Naive thymus-derived CD8-positive, alpha-beta T cell (primary cell): ENCODE measurements around the gene TEX44. TPM values are rescaled to one million over a fixed set of nuclear protein-coding genes. Genes with fewer than 3 reads are reported as not detected.
"Not testable (repeated sequence)": the region's sequence is repeated elsewhere in the genome, so short reads cannot be mapped to it uniquely, and the experiment has no call there.

Experiments used
- ATAC-seq, 2 donors: fragments of 150-1000 bp; cut with Tn5 transposase in 1 of 2; sonication (Bioruptor Pico), chemical (Tn5 transposase) in 1 of 2; 1 replicate in 1 of 2; 2 replicates in 1 of 2; pipeline ENCODE4 v1.10.0; 2021; ENCODE audit warnings: mild to moderate bottlenecking in 2 of 2, moderate library complexity in 2 of 2
- POLR2A ChIA-PET: fragments of 350-600 bp; sonication (Branson Sonifier 250); formaldehyde crosslinking; loops from one replicate; lab custom pipeline; 2021; ENCODE audit warnings: antibody characterized with exemption; lab: Charles Lee
- DNase-seq, 10 donors: peaks; one replicate each; pipeline versions ENCODE4 v3.0.0 to v3.0.0-alpha.2; 2020 to 2022
- H3K27ac Mint-ChIP-seq, 10 donors: one replicate each; pipeline ENCODE4 v1.8.0; 2020 to 2022; ENCODE audit warnings: mild to moderate bottlenecking in 10 of 10, mixed read lengths in 10 of 10, moderate library complexity in 4 of 10, inconsistent platforms in 1 of 10
- H3K27me3 Mint-ChIP-seq, 5 donors: one replicate each; pipeline ENCODE4 v1.8.0; 2021 to 2022; ENCODE audit warnings: mixed read lengths in 5 of 5
- H3K36me3 Mint-ChIP-seq, 3 donors: one replicate each; pipeline ENCODE4 v1.8.0; 2020 to 2022; ENCODE audit warnings: mixed read lengths in 3 of 3, mild to moderate bottlenecking in 2 of 3, inconsistent platforms in 1 of 3
- H3K4me1 Mint-ChIP-seq, 4 donors: one replicate each; pipeline ENCODE4 v1.8.0; 2021 to 2022; ENCODE audit warnings: mixed read lengths in 4 of 4
- H3K4me3 Mint-ChIP-seq, 10 donors: one replicate each; pipeline ENCODE4 v1.8.0; 2020 to 2022; ENCODE audit warnings: mild to moderate bottlenecking in 10 of 10, mixed read lengths in 10 of 10, moderate library complexity in 6 of 10, inconsistent platforms in 1 of 10
- H3K9me3 Mint-ChIP-seq, 9 donors: one replicate each; pipeline ENCODE4 v1.8.0; 2020 to 2022; ENCODE audit warnings: mixed read lengths in 9 of 9, mild to moderate bottlenecking in 3 of 9, inconsistent platforms in 1 of 9, moderate library complexity in 1 of 9
- polyA plus RNA-seq, 3 donors: library from polyadenylated mRNA; unstranded; fragments of 300-500 nt; fragmentation: Illumina TruSeq; gene quantifications; one replicate each; pipeline ENCODE4 v1.2.3, GENCODE V29; 2021
- total RNA-seq, 8 experiments: library from RNA in 2 of 8; stranded (reverse) in 2 of 8; gene quantifications; one replicate each; pipeline ENCODE4 v1.2.3 and lab custom pipeline; 2021 to 2026

TEX44 gene
- total and polyA plus RNA-seq, 5 experiments from 2014 or later: not detected

GRCh38 chr2:231575612-231576256, 16.9 kb upstream of the TEX44 start:
- POLR2A ChIA-PET: no interaction called here
- H3K9me3 Mint-ChIP-seq: peaks cover 0 to 18% (median 0%) of the 10 kb centered on the region in 9 donors
- no peak overlapping the region for H3K27ac Mint-ChIP-seq
- ATAC-seq (no peak), DNase-seq (no peak)
- H3K27me3 Mint-ChIP-seq: peaks cover 5 to 15% (median 6%) of the 10 kb centered on the region in 5 donors
- H3K4me3 Mint-ChIP-seq: no peak overlapping the region
- H3K4me1 Mint-ChIP-seq: peaks cover 0 to 2% (median 0%) of the 10 kb centered on the region in 4 donors
- no peaks in the 10 kb centered on the region for H3K36me3 Mint-ChIP-seq

GRCh38 chr2:231576465-231576864, 16.2 kb upstream of the TEX44 start:
- DNase-seq: no peak
- Mint-ChIP-seq H3K9me3 (peaks cover 0 to 18% (median 0%) of the 10 kb centered on the region in 9 donors), H3K4me3 (no peak overlapping the region), H3K36me3 (peaks cover 0 to 1% (median 0%) of the 10 kb centered on the region in 3 donors), H3K4me1 (peaks cover 0 to 2% (median 0%) of the 10 kb centered on the region in 4 donors), H3K27ac (no peak overlapping the region), H3K27me3 (peaks cover 5 to 15% (median 6%) of the 10 kb centered on the region in 5 donors)
- POLR2A ChIA-PET: no interaction called here
- no peak for ATAC-seq

- Mint-ChIP-seq H3K27ac (peak overlapping the region in 1 of 10 donors; percentile 49), H3K9me3 (peaks cover 0 to 18% (median 0%) of the 10 kb centered on the region in 9 donors), H3K27me3 (peaks cover 5 to 15% (median 6%) of the 10 kb centered on the region in 5 donors)
- H3K4me1 Mint-ChIP-seq, ATAC-seq, H3K36me3 Mint-ChIP-seq, POLR2A ChIA-PET, H3K4me3 Mint-ChIP-seq, DNase-seq: not testable (repeated sequence)
Measured at GRCh38 chr2:231578655-231579054, 14.0 kb upstream of the TEX44 start.

GRCh38 chr2:231579560-231579959, 13.1 kb upstream of the TEX44 start:
- ATAC-seq: no peak
- peak overlapping the region in 1 of 10 donors; percentile 4 for H3K4me3 Mint-ChIP-seq
- POLR2A ChIA-PET: no interaction called here
- no peak for DNase-seq
- peaks cover 0 to 2% (median 0%) of the 10 kb centered on the region in 4 donors for H3K4me1 Mint-ChIP-seq
- H3K27me3 Mint-ChIP-seq: peaks cover 5 to 15% (median 6%) of the 10 kb centered on the region in 5 donors
- peaks cover 0 to 18% (median 0%) of the 10 kb centered on the region in 9 donors for H3K9me3 Mint-ChIP-seq
- H3K36me3 Mint-ChIP-seq: peaks cover 0 to 1% (median 0%) of the 10 kb centered on the region in 3 donors
- H3K27ac Mint-ChIP-seq: peak overlapping the region in 1 of 10 donors; percentile 32

- POLR2A ChIA-PET: no interaction called here
- peaks cover 0 to 2% (median 0%) of the 10 kb centered on the region in 4 donors for H3K4me1 Mint-ChIP-seq
- ATAC-seq: no peak
- H3K27me3 Mint-ChIP-seq: peaks cover 5 to 15% (median 6%) of the 10 kb centered on the region in 5 donors
- peak overlapping the region in 1 of 10 donors; percentile 50 for H3K27ac Mint-ChIP-seq
- H3K36me3 Mint-ChIP-seq: peaks cover 0 to 1% (median 0%) of the 10 kb centered on the region in 3 donors
- peaks cover 0 to 18% (median 0%) of the 10 kb centered on the region in 9 donors for H3K9me3 Mint-ChIP-seq
- no peak overlapping the region for H3K4me3 Mint-ChIP-seq
- DNase-seq: no peak
Measured at GRCh38 chr2:231581328-231581727, 11.3 kb upstream of the TEX44 start.

GRCh38 chr2:231583982-231584381, 8.7 kb upstream of the TEX44 start:
- H3K36me3 Mint-ChIP-seq: peaks cover 0 to 1% (median 0%) of the 10 kb centered on the region in 3 donors
- H3K9me3 Mint-ChIP-seq: peaks cover 0 to 11% (median 0%) of the 10 kb centered on the region in 9 donors
- no peaks in the 10 kb centered on the region for H3K4me1 Mint-ChIP-seq
- DNase-seq: no peak
- ATAC-seq: no peak
- H3K4me3 Mint-ChIP-seq: no peak overlapping the region
- H3K27me3 Mint-ChIP-seq: peaks cover 4 to 13% (median 5%) of the 10 kb centered on the region in 5 donors
- POLR2A ChIA-PET: no interaction called here
- H3K27ac Mint-ChIP-seq: no peak overlapping the region

- POLR2A ChIA-PET, H3K4me3 Mint-ChIP-seq, H3K27me3 Mint-ChIP-seq: not testable (repeated sequence)
Measured at GRCh38 chr2:231587744-231588143, 4.9 kb upstream of the TEX44 start.

GRCh38 chr2:231589656-231590055, 3.0 kb upstream of the TEX44 start:
- no peak overlapping the region for H3K4me3 Mint-ChIP-seq
- DNase-seq (no peak), ATAC-seq (no peak)
- H3K9me3 Mint-ChIP-seq: no peaks in the 10 kb centered on the region
- no peaks in the 10 kb centered on the region for H3K36me3 Mint-ChIP-seq
- no peak overlapping the region for H3K27ac Mint-ChIP-seq
- H3K4me1 Mint-ChIP-seq: no peaks in the 10 kb centered on the region
- POLR2A ChIA-PET: no interaction called here
- H3K27me3 Mint-ChIP-seq: no peaks in the 10 kb centered on the region

More at GRCh38 chr2:231587744-231588143, 4.9 kb upstream of the TEX44 start:
- peak overlapping the region in 1 of 10 donors; percentile 73 for H3K27ac Mint-ChIP-seq
- H3K9me3 Mint-ChIP-seq, H3K36me3 Mint-ChIP-seq, H3K4me1 Mint-ChIP-seq, DNase-seq, ATAC-seq: not testable (repeated sequence)

- Mint-ChIP-seq H3K4me3 (no peak overlapping the region), H3K9me3 (no peaks in the 10 kb centered on the region), H3K36me3 (no peaks in the 10 kb centered on the region), H3K27ac (no peak overlapping the region), H3K4me1 (no peaks in the 10 kb centered on the region), H3K27me3 (no peaks in the 10 kb centered on the region)
- POLR2A ChIA-PET: no interaction called here
- ATAC-seq (no peak), DNase-seq (no peak)
Measured at GRCh38 chr2:231590614-231591013, 2.0 kb upstream of the TEX44 start.

- Mint-ChIP-seq H3K36me3 (no peaks in the 10 kb centered on the region), H3K4me1 (no peaks in the 10 kb centered on the region), H3K9me3 (no peaks in the 10 kb centered on the region), H3K27ac (no peak overlapping the region), H3K4me3 (no peak overlapping the region), H3K27me3 (no peaks in the 10 kb centered on the region)
- DNase-seq (no peak), ATAC-seq (no peak)
- POLR2A ChIA-PET: no interaction called here
Measured at GRCh38 chr2:231593666-231594065, 1.0 kb downstream of the TEX44 start.

- DNase-seq: no peak
- Mint-ChIP-seq H3K9me3 (no peaks in the 10 kb centered on the region), H3K4me3 (no peak overlapping the region), H3K36me3 (no peaks in the 10 kb centered on the region), H3K4me1 (peaks cover 0 to 5% (median under 1%) of the 10 kb centered on the region in 4 donors), H3K27ac (no peak overlapping the region), H3K27me3 (peaks cover 0 to 2% (median 0%) of the 10 kb centered on the region in 5 donors)
- no peak for ATAC-seq
- POLR2A ChIA-PET: no interaction called here
Measured at GRCh38 chr2:231597014-231597611, 4.4 kb downstream of the TEX44 start.

- ATAC-seq: no peak
- Mint-ChIP-seq H3K9me3 (no peaks in the 10 kb centered on the region), H3K4me3 (no peak overlapping the region), H3K27ac (no peak overlapping the region), H3K27me3 (peaks cover 0 to 2% (median 0%) of the 10 kb centered on the region in 5 donors), H3K36me3 (no peaks in the 10 kb centered on the region), H3K4me1 (peaks cover 0 to 5% (median under 1%) of the 10 kb centered on the region in 4 donors)
- POLR2A ChIA-PET: no interaction called here
- DNase-seq: no peak
Measured at GRCh38 chr2:231597627-231598026, 5.0 kb downstream of the TEX44 start.
